H1 (cell line): ENCODE data around the gene MAP2K2.

ENCODE experiments used
- MAX ChIP-seq: IDR thresholded peaks from 2 replicates; pipeline ENCODE4 v1.6.1; 2012; ENCODE audit warnings: inconsistent platforms
- RBBP5 ChIP-seq: IDR thresholded peaks from 2 replicates; pipeline ENCODE4 v1.7.1; 2012; ENCODE audit warnings: low read depth, mild to moderate bottlenecking, inconsistent platforms, low read length, moderate library complexity, borderline replicate concordance
- TAF1 ChIP-seq: IDR thresholded peaks from 2 replicates; pipeline ENCODE4 v1.6.1; 2011; ENCODE audit warnings: mild to moderate bottlenecking, low read depth, low read length

DNA sequence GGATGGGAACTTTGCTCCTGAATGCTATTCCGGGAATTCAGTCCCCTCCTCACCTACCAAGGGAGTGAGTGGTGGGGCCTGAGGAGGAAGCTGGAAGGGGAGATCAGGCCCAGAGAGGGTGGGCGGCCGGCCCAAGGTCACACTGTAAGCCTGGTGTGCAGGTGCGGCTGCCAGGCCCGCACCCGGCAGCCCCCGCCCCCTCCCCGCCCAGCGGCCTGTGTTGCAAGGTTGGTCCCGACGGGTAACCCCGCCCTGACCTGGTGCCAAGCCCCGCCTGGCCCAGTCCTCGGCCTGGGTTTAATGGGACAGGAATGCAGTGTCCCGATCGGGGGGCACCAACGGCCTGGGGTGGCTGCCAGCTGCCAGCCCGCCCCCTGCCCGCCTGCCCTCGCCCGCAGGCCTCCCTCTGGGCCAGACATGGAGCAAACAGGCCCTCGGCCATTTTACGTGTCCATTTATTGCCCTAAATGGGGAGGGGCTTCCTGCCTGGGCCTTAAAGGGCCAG, 62.7 kb downstream of the MAP2K2 start:
- TF ChIP-seq TAF1 (no peak), RBBP5 (no peak), MAX (no peak)
